Neutrophil (primary cell): ENCODE data around the gene DPY19L3.
A peak's percentile ranks its signal among the peaks of the same experiment; 100 is the strongest.

Experiments
- H3K27ac ChIP-seq: fragments of 200-600 bp; sonication (generic); 2 replicates; pipeline ENCODE4 v1.5.1; 2016; ENCODE audit warnings: mild to moderate bottlenecking, moderate library complexity
- H3K27me3 ChIP-seq: fragments of 200-600 bp; sonication (generic); 2 replicates; pipeline ENCODE4 v1.6.0; 2016; ENCODE audit warnings: mild to moderate bottlenecking
- H3K36me3 ChIP-seq: fragments of 200-600 bp; sonication (generic); 2 replicates; pipeline ENCODE4 v1.5.1; 2017
- H3K4me1 ChIP-seq, 2 experiments: fragments of 200-600 bp in 1 of 2; sonication (generic) in 1 of 2; 1 replicate in 1 of 2; 2 replicates in 1 of 2; pipeline versions ENCODE4 v1.5.1 to v1.6.1; 2013 to 2016; ENCODE audit warnings: low read depth in 1 of 2, low read length in 1 of 2, mild to moderate bottlenecking in 1 of 2, moderate library complexity in 1 of 2; ENCODE audit not compliant: control insufficient read depth in 1 of 2, insufficient read depth in 1 of 2
- H3K4me3 ChIP-seq, 2 experiments: fragments of 200-600 bp in 1 of 2; sonication (generic) in 1 of 2; 1 replicate in 1 of 2; 2 replicates in 1 of 2; pipeline ENCODE4 v1.5.1; 2013 to 2016; ENCODE audit warnings: low read depth in 1 of 2, low read length in 1 of 2, mild to moderate bottlenecking in 1 of 2, moderate library complexity in 1 of 2
- H3K9me3 ChIP-seq: fragments of 200-600 bp; sonication (generic); 2 replicates; pipeline ENCODE4 v1.5.1; 2016
- TF ChIP-seq, protein P1 (sequence below): fragments of 200-600 bp; sonication (generic); IDR thresholded peaks from 2 replicates; pipeline ENCODE4 v1.5.1; 2016; ENCODE audit warnings: antibody characterized with exemption

The DPY19L3 gene

DNA sequence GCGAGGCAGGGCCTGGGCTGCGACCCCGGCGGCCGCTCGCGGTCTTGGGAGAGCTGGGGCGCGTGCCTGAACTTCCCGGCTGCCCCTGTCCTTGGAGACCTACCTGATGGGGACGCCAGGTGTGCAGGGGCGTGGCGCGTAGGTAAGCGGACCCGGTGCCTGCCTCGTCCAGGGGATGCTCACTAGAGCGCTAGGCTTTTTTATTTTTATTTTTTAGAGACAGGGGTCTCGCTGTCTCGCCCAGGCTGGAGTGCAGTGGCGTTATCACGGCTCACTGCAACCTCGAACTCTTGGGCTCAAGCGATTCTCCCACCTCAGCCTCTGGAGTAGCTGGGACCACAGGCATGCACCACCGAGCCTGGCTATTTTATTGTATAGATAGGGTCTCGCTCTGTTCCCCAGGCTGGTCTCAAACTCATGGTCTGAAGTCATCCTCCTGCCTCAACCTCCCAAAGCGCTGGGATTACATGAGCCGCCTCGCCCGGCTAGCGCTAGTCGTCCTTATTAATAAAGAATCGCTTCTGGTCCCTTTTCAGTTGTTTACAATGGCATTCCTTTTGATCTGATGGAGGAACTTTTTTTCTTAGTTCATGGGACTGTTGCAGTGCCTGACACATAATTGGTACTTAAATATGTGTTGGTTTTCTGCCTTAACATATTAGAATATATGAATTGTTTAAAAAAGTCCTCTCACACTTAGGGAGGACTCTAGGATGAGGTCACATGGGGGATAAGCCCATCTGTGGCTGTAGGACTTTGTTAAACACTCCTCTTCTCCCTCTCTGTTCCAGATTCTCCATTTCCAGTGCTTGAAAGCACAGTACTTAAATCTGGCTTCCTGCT lies 812 bp downstream of the DPY19L3 start:
- Histone ChIP-seq H3K27ac (peak overlapping the region; percentile 94), H3K36me3 (peaks cover 27% of the 10 kb centered on the region), H3K4me3 (peak overlapping the region; percentile 68 to 88), H3K27me3 (no peaks in the 10 kb centered on the region), H3K4me1 (peaks cover 44% of the 10 kb centered on the region in 2 experiments), H3K9me3 (no peaks in the 10 kb centered on the region)
- TF ChIP-seq, protein P1, sequence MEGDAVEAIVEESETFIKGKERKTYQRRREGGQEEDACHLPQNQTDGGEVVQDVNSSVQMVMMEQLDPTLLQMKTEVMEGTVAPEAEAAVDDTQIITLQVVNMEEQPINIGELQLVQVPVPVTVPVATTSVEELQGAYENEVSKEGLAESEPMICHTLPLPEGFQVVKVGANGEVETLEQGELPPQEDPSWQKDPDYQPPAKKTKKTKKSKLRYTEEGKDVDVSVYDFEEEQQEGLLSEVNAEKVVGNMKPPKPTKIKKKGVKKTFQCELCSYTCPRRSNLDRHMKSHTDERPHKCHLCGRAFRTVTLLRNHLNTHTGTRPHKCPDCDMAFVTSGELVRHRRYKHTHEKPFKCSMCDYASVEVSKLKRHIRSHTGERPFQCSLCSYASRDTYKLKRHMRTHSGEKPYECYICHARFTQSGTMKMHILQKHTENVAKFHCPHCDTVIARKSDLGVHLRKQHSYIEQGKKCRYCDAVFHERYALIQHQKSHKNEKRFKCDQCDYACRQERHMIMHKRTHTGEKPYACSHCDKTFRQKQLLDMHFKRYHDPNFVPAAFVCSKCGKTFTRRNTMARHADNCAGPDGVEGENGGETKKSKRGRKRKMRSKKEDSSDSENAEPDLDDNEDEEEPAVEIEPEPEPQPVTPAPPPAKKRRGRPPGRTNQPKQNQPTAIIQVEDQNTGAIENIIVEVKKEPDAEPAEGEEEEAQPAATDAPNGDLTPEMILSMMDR = no peak

DNA sequence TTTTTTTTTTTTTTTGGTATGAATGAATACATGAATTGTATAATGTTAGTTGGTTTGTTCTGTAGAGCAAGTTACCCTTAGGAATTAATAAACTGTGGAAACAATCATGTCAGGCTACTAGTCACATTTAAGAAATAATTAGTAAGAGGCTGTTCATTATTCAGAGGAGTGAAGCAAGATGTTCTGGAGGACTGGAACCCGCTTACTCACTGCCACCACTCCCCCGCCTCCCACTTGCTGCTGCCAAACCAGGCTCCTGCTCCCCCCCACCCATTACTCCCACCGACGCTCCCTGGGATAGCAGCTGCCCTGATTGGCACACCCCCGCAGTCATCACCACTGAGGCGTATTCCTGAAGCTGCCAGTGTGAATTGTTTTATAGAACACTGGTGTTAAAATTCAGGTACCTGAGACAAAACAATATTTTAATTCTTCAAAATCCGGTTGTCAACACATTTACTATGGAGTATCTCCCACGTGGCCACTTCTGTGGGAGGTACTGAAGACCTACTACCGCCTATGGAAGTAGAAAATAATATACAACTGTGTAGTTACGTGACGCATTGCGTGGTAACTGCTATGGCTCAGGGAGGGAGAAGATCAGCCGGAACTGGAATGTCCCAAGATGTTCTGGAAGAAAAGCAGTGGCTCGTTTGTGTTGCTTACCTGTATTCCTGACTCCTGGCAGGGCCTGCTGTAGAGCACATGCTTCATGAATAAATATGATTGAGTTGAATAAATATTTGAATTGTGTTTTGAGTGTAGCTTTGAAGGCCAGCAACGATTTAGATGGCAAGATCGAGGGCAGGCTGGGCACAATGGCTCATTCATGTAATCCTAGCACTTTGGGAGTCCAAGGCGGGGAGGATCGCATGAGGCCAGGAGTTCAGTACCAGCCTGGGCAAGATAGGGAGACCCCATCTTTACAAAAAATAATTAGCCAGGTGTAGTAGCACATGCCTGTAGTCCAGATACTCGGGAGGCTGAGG lies 1.7 kb downstream of the DPY19L3 start:
- peaks cover 40 to 43% of the 10 kb centered on the region in 2 experiments for H3K4me1 ChIP-seq
- TF ChIP-seq, protein P1 = no peak
- H3K27ac ChIP-seq = peak overlapping the region; percentile 94
- H3K9me3 ChIP-seq = no peaks in the 10 kb centered on the region
- no peaks in the 10 kb centered on the region for H3K27me3 ChIP-seq
- peaks cover 35% of the 10 kb centered on the region for H3K36me3 ChIP-seq
- H3K4me3 ChIP-seq = peak overlapping the region; percentile 68 to 88

DNA sequence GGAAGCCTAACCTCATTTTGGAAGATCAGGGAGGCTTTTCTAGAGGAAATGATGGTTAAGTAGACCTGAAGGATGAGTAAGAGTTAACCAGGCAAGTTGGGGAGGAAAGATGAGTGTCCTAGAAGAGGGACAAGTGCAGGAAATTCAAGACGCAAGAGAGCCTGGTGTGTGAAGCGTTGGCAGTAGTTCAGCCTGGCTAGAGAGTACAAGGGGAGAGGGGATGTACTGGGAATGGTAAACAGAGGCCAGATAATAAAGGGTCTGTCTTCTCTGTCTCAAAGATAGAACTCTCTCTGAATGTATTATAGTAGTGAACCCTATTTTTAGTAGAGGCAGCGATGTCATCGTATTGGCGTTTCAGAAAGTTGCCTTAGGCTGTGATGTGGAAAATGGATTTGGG lies 9.7 kb downstream of the DPY19L3 start:
- TF ChIP-seq, protein P1 = no peak
- no peak overlapping the region for H3K4me3 ChIP-seq
- peaks cover 33% of the 10 kb centered on the region for H3K36me3 ChIP-seq
- H3K27me3 ChIP-seq = no peaks in the 10 kb centered on the region
- peaks cover 14 to 15% of the 10 kb centered on the region in 2 experiments for H3K4me1 ChIP-seq
- no peaks in the 10 kb centered on the region for H3K9me3 ChIP-seq
- H3K27ac ChIP-seq = no peak overlapping the region

DNA sequence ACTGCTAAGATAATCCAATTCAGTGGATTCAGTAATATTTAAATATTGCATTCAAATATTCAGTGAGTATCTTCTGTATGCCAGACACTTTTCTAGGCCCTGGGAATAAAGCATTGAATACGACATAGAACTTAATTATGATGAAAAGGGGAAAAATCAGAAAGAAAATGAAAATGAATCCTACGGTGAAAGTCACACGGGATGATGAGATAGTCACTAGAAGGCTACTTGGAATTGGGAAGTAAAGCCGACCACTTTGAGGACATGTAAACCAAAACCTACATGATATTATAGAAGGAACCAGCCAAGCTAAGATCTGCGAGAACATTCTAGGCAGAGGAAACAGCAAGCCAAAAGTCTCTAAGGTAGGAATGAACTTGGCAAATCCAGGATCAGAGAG lies 10.1 kb downstream of the DPY19L3 start:
- Histone ChIP-seq H3K4me1 (peaks cover 18 to 19% of the 10 kb centered on the region in 2 experiments), H3K9me3 (no peaks in the 10 kb centered on the region), H3K27me3 (no peaks in the 10 kb centered on the region), H3K4me3 (no peak overlapping the region), H3K36me3 (peaks cover 29% of the 10 kb centered on the region), H3K27ac (no peak overlapping the region)
- TF ChIP-seq, protein P1 = no peak

DNA sequence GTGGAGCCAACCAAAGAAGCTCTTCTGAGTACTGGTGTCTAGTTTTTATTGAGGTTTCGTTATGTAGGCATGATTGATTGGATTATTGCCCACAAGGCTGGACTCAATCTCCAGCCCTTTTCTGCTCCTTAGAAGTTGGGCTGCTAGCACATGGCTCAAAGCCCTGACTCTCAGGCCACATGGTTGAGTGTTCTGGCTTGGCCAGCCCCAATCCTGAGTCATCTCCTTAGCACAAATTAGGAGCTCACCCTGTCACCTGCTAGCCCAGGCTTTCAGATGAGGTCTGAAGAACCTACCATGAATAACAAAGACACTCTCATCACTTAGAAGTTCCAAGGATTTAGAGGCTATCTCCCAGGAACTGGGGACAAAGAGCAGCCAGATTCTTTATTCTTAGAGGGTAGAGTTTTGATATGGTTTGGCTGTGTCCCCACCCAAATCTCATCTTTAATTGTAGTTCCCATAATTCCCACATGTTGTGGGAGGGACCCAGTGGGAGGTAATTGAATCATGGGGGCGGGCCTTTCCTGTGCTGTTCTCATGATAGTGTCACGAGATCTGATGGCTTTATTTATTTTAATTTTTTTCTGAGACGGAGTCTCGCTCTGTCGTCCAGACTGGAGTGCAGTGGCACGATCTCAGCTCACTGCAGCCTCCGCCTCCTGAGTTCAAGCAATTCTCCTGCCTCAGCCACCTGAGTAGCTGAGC lies 11.3 kb downstream of the DPY19L3 start:
- TF ChIP-seq, protein P1 = no peak
- H3K9me3 ChIP-seq = no peaks in the 10 kb centered on the region

More for the DNA sequence above, 11.3 kb downstream of the DPY19L3 start:
- Histone ChIP-seq H3K27me3 (no peaks in the 10 kb centered on the region), H3K27ac (no peak overlapping the region), H3K4me3 (no peak overlapping the region), H3K4me1 (peaks cover 30 to 32% of the 10 kb centered on the region in 2 experiments), H3K36me3 (peaks cover 17% of the 10 kb centered on the region)
